Stimulated activated CD4-positive, alpha-beta T cell treated with anti-CD3 and anti-CD28 coated beads, TNF-alpha, amount 100 ng/mL, for 48 hours (primary cell): Measurements from ENCODE around the gene PAX8.

ENCODE experiments used
- DNase-seq, 3 donors: peaks; one replicate each; pipeline ENCODE4 v3.0.0-alpha.2; 2020; ENCODE audit warnings: low read depth in 3 of 3

PAX8 gene

DNA sequence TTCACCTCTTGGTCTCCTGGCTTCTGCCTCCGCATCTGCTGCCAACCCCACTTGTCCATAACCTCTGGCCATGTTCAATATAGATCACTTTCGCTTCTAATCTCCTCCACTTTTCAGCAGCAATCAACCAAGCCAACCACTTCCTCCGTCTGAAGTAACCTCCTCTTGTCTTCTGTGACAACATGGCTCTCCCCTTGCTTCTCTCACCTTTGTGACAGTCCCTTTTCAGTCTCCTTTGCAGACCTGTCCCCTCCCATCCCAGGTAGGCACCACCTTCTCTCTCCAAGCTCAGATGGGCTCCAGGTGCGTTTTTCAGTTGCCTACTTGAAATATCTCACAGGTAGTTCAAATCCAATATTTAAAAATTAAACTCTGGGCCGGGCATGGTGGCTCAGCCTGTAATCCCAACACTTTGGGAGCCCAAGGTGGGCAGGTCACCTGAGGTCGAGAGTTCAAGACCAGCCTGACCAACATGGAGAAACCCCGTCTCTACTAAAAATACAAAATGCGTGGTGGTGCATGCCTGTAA lies 109.7 kb downstream of the PAX8 start:
- DNase-seq: no peak

DNA sequence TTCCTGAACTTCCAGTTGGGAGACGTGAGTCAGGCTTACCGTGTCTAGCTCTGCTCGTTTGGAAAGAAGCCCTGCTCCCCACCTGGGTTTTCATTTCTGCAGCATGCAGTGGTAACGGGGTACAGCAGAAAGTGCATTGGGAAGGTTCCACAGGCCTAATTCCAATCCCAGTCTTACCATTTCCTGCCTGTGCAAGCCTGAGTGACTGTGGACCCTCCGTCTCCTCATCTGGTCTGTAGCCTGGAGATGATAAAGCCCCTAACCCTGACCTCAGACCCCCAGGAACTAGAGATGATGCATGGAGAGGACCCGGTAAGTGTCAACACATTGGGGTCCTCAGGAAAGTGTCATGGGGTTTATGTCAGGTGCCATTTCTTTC lies 110.8 kb downstream of the PAX8 start:
- no peak for DNase-seq

DNA sequence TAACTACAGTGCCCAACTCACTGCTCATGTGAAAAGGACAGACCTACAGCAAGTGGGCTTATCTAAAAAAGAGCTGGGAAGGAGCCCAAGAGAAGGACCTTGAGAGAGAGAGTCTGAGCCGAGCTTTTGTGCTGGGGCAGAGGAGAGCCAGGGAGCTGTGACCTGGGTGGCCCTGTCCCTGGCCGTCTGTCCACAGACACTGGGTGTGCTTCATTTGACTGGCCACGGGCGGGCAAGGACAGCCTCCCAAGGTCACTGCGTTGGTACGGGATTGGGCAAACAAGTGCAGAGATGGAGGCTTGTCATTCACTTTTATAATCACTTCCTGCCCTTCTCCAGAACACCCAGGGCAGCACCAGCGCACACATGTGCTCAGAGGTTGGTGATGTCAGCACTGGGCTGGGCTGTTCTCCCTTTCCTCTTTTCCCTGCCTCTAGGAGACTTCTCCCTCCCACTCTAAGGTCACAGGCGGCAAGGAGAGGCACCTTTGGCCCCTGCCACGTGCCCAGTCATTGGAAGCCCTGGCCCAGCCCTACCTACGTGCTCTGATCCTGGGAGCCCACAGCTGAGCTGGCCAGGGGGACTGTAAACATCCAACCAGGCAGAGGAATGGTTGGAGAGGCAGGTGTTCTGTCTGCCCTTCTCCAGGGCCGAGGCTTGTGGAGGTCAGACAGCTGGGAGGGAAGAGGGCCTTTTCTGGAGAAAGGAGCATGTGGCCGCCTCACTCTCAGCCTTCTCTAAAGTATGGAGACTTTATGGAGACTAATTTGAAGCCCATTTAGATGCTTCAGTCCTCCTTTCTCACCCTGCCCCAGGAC lies 111.4 kb downstream of the PAX8 start:
- no peak for DNase-seq

DNA sequence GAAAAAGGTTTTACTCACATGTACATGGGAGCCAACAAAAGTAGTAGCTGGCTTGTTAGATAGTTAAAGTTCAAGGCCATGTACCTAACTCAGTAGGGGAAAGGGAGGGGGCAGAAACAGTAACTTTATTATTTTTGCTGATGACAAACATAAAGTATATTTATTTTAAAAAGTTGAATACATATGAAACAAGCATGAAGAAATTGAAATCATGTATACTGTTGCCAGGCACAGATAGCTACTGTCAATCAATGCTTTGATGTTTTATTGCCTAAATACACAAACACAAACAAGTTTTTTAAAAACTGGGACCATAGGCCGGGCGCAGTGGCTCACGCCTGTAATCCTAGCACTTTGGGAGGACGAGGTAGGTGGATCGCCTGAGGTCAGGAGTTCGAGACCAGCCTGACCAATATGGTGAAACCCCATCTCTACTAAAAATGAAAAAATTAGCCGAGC lies 112.5 kb downstream of the PAX8 start:
- DNase-seq: no peak
